Stimulated activated CD4-positive, alpha-beta T cell treated with anti-CD3 and anti-CD28 coated beads, TNF-alpha, amount 100 ng/mL, for 48 hours (primary cell): ENCODE results near the gene FBLN1.
"Not testable (repeated sequence)": the region's sequence is repeated elsewhere in the genome, so short reads cannot be mapped to it uniquely, and the experiment has no call there.

Source experiments
- DNase-seq, 3 donors: peaks; one replicate each; pipeline ENCODE4 v3.0.0-alpha.2; 2020; ENCODE audit warnings: low read depth in 3 of 3

Gene FBLN1

DNA sequence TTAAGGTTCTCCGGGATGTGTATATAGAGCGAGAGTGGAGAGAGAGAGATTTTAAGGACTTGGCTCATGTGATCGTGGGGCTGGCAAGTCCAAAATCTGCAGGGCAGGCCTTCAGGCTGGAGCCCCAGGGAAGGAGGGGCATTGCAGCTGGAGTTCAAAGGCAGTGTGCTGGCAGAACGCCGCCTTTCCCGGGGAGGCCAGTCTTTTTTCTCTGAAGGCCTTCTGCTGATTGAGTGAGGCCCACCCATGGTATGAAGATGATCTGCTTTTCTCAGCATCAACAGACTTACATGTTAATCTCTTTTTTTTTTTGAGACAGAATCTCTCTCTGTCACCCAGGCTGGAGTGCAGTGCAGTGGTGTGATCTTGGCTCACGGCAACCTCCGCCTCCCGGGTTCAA is 25.4 kb downstream of the FBLN1 start:
- no peak for DNase-seq

DNA sequence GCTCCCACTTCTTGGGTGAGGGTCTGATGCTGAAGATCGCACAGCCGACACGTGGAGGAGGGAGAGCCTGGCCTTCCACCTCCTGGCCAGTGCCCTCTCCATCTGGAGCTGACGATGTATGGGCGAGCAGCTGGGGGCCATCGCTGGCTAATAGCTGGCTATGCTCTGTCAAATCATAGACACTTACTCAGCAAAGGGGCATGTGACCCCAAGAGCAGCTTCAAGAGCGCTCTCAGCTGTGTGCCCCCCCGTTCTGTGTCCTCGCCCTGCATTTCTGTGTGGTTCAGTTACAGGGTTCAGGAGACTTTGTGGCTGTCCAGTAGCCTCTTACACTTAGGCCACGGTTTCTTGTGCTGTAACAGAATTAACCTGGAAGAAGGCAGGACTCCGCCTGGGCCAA is 26.4 kb downstream of the FBLN1 start:
- no peak for DNase-seq

DNA sequence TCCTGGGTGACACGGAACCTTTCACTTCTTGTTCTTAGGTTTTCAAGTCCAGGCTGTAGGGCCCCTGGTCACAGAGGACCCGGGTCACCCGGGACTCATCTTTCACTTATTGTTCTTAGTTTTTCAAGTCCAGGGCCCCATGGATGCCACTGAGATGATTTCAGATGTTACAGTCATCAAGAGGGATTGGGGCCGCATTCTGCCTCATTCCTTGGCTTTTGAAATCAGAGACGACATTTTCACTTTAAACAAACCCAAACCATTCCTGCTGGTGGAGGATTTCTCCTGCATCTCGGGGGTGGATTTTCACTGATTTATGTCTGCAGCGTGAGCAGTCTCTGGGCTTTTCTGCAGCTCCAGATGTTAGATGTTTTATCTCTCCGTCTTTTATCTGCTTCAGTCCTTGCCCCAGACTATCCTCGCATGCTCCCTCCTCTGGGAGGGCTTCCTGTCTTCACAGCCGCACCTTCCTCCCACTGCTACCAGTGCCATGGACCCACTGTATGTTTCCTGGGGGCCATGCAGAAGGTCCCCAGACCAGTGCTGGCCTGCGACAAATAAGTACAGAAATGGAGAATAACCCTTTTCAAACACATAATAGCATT is 27.4 kb downstream of the FBLN1 start:
- DNase-seq, result no peak

DNA sequence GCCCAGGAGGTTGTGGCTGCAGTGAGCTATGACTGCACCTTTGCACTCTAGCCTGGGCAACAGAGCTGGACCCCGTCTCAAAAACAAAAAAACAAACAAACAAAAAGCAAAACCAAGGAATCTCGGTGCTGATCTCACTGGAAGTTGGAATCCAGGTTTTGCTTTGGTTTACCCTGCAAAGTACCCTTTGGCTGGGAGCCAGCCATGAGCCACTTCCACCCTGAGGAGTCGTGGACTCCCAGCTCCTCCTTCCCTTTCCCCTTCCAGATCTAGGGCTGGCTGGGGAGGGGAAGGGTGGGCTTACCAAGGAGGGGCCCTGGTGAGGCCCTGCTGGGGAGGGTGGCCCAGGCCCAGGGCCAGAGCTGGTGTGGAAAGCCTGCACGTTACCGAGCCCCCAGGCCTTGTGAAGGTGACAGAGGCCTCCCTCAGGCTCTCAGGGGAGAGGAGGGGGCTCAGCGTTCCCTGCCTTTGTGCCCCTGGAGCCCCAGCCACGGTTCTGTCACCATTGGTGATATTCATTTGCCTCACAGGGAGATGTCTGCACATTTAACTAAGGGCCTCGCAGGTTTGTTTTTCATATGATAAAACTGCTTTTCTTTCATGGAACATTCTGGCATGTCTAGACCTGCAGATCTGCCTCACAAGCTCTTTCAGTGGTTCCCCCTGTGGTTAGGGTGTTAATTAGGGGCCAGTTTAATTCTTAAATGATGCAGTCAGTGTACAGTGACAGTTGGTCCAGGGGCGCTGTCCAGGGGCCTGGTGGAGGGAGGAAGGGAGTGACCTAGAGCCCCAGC is 29.0 kb downstream of the FBLN1 start:
- DNase-seq, result no peak

DNA sequence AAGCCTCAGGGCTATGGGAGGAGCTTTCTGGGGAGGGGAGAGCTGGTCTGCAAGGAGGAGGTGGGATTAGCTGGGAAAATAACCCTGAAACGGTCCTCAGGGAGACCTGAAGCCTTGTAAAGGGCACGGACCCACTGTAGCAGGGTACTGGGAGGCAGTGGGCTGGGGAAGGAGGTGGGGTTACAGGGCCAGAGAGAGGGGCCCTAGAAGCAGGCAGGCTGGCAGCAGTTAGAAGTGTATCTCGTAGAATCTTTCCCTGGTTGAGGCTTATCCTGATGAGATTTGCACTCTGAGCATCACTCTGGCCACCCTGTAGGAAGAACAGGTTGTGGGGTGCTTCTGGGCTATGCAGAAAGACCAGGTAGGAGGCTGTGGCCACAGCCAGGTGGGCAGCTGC is 29.6 kb downstream of the FBLN1 start:
- no peak for DNase-seq

DNA sequence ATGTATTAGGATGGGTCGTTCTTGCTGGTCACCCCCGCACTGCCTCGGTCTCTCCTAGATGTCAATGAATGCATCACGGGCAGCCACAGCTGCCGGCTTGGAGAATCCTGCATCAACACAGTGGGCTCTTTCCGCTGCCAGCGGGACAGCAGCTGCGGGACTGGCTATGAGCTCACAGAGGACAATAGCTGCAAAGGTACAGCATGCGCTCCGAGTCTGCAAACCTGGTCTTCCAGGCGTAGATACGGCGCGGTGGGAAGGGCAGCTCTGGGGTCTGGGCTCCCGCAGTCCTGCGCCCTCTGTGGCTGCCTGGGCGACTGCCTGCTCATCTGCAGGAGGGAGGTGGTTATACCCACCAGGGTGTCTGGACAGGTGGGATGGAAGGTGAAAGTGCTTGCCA is 31.0 kb downstream of the FBLN1 start:
- DNase-seq, result no peak

DNA sequence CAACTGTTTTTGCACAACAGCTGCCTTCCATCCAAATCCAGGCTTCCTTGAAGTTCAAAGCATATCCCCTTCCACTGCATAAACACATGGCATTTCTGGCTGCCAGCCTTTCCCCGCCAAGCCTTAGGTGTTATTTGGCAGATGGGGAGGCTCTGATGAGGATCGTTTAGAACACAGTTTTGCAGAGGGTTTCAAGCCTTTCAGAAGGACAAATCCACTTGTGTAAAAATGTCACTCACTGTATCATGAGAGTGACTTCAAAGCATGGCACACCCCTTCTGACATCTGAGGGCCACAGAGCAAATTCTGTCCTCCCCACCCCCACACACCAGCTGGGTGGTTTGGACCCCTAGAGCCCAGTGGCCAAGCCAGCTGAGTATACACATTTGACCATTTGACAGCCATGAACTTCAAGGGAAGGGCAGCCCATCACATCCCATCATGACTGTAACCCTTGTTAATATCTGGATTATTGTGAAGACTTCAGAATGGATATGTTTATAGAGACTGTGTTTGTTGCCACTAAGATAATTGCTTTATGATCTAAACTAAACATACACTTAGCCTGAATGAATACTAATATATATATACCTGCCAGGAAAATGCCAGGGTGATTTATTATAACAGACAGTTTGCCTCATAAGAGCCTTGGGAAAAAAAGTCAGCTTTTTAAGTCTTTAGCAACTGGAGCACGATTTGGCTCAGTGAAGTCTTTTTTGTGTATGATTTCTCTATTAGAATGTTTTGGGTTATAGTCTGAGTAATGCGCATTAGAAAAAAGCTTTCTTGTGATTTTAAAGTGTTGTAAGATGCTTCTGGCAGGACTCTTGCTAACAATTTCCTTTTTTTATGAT is 31.9 kb downstream of the FBLN1 start:
- no peak for DNase-seq

DNA sequence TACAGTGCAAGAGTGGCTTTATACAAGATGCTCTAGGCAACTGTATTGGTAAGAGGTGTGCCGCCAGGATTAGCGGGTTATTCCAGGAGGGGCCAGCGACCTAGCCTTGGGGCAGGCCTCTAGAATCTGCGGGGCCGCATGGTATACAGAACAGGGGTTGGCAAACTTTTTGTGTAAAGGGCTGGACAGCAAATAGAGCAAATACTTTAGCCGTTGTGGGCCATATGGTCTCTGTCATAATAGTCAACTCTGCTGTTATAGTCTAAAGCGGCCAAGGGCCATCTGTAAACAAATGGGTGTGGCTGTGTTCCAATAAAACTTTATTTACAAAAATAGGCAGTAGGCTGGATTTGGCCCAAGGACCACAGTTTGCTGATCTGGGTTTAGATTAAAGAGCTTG is 32.6 kb downstream of the FBLN1 start:
- no peak for DNase-seq

DNA sequence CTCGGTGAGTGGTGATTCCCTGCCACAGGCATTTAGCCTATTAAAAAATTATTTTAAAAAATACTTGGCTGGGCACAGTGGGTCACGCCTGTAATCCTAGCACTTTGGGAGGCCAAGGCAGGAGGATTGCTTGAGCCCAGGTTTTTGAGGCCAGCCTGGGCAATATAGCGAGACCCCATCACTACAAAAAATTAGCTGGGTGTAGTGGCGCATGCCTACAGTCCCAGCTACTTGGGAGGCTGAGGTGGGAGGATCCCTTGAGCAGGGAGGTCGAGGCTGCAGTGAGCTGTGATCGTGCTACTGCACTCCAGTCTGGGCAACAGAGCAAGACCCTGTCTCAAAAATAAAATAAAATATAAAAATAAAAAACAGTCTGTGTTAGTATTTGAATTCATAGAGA is 33.2 kb downstream of the FBLN1 start:
- DNase-seq, result not testable (repeated sequence)

DNA sequence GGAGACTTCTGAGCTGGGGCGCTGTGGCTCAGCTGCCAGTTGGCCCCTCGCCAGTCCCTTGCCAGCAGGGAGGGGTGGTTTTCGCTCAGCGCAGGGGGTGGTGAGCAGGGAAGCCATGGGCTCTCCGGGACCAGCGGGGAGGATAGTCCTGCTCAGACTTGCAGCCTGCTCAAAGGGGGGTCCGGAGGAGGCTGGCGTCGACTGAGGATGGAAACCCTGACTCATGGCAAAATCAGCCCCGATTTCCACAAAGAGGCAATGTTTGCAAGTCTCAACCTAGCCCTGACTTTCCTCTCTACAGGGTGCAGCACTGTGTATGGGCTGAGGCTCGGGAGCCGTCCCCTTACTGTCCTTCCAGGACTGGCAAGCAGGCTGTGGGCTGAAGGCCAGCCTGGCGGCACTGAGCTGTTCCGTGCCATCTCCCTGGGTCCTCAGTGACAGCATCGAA is 35.1 kb downstream of the FBLN1 start:
- no peak for DNase-seq

DNA sequence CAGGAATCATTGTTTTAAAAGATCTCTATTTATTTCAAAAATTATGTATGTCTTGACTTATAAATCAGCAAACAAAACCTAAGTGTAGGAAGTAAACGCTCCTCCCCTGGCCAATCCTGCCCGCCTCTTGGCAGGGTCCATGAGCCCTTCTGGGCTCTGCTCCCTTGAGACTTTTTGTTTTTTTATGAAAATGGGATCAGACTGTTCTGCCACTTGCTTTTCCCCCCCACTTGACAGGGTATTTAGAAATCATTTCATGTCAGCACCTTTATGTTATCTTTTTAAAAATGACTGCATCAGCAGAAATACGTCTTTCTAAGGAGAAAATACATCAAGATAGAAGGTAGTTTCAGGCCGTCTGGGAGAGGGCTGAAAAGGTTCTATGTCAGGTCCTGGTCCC is 35.6 kb downstream of the FBLN1 start:
- no peak for DNase-seq

DNA sequence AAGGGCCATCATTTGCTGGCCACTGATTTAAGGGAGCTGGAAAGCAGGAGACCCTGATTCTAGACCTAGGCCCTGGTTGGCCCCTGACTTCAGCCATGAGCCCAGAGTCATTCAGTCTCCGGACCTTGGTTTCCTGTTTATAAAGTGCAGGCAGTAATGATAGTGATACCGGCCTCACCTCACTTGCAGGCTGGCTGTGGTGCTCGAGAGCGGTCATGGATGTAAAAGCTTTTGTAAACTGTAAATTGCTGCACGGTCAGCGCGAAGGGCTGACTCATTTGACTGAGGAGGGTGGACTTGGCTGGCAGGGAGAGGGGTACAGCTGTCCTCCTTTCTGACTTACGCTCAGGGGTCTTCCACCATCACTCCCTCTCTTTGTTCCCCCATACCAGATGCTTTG is 37.4 kb downstream of the FBLN1 start:
- no peak for DNase-seq

DNA sequence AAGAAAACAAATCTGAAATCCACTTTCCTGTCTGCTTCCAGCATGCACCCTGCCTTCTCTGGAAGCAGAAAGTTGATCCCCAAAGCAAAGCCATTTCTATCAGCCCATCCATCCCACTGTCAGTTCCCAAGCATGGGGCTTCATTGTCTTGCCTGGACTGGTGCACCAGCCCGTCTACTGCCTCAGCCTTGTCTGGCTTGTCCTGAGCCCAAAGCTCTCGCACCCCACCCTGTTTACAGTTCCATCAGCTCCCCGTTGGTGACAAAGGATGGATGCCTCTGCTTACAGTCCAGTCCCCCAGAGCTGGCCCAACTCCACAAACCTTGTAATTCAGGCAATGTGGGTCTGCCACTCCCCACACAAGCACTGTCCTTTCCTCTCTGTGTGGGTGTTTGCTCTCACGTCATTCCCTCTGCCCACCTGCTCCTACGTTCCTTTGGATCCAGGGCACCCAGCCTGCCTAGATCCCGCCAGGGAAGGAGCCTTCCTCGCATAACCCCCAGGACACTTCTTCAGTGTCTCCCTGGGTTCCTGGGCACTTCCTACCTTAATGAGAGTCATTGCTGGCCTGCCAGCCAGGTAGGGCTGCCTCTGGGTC is 38.8 kb downstream of the FBLN1 start:
- DNase-seq, result no peak

DNA sequence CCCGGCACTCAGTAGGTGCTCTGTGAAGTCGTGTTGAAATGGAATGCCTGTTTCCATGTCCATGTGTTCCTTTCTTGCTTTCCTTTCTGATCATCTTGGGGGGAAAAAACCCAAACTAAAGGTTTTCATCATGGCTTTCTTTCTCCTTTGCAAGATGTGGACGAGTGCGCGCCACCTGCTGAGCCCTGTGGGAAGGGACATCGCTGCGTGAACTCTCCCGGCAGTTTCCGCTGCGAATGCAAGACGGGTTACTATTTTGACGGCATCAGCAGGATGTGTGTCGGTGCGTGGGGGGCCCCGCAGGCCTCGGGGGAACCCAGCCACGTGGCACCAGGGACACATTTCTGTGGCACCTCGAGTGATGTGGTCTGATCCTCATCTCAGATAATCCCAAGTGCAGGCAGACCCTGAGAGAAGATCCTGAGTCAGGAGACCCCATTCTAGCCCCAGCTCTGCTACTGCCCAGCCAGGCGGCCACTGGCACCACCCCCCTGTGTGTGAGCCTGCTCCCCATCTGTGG is 39.4 kb downstream of the FBLN1 start:
- no peak for DNase-seq

DNA sequence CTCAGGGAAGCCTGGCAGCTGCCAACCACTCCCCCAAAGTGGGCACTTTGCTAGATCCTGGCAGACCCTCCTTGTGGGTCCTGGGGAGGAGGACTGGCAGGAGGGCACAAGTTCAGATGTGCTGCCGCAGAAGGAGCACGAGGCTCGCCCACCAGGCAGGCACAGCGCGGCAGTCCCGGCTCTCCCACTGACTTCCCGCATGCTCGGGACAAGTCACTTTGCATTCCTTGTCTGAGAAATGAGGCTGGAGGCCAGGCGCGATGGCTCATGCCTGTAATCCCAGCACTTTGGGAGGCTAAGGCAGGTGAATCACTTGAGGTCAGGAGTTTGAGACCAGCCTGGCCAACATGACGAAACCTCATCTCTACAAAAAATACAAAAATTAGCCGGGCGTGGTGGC is 40.1 kb downstream of the FBLN1 start:
- not testable (repeated sequence) for DNase-seq

DNA sequence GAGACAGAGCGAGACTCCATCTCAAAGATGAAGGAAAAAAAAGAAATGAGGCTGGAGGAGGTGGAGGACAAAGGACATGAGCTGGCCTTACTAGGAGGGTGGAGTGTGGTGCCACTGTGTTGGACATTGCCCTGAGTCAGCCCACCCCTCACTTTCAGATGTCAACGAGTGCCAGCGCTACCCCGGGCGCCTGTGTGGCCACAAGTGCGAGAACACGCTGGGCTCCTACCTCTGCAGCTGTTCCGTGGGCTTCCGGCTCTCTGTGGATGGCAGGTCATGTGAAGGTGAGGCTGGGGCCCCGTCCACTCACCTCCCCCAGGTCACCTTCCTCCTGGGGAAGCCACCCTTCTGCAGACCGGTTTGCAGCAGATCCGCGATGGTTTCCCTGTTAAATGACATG is 40.6 kb downstream of the FBLN1 start:
- no peak for DNase-seq

DNA sequence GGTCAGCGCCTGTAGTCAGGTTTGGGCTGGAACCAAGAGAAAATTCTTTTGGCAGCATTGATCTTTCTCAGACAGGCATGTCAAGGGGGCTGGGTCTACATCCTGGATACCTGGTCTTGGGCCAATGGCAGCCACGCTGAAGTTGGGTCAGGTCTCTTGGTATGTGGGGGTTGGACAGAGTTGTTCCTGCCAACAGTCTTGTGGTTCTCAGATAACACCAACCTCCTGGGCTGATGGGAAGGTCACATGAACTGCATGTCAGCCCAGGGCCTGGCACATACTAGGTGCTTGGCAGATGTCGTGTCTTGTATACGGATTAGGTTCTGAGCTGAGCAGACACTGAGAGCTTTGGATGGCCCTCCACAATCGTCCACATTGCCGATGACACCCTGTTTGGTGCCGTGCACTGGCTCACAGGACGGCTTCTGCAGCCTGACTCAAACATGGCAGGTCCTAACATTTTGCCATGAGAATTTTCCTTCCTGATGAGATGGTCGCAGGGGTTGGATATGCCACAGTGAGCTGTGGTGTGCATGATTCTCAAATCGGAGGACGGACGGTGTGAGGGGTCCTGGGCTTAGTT is 42.0 kb downstream of the FBLN1 start:
- no peak for DNase-seq

DNA sequence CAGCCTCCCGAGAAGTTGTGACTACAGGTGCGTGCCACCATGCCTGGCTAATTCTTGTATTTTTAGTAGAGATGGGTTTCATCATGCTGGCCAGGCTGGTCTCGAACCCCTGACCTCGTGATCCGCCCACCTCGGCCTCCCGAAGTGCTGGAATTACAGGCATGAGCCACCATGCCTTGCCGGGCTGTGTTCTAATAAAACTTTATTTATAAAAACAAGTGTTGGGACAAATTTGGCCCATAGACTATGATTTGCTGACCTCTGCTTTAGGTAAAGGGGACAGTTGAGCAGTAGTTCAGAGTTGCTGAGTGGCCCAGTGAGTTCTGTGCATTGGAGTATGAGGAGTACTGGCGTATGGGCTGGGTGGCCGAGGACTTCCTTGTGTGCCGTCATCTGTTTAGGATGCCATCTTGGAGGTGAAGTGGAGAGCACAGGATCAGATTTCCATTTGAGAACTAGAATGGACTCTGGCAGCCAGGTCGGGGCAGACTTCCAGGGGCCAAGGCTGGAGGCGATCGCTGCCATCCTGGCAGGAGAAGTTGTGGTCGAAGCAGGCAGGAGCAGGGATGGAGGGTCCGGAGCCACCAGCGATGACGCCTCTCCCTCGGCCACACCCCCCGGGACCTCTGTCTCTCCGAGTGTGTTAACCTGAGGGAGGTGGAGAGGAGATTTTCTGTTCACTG is 43.8 kb downstream of the FBLN1 start:
- DNase-seq, result no peak

DNA sequence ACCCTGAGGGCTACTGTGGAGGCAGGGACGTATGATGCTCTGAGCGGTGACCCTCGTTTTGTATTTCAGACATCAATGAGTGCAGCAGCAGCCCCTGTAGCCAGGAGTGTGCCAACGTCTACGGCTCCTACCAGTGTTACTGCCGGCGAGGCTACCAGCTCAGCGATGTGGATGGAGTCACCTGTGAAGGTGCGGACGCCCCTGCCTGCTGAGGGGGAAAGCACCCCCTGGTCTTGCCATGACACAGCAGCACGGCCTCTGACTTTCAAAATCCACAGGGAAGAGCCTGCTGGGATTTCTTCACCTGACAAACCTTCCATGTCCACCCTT is 44.3 kb downstream of the FBLN1 start:
- no peak for DNase-seq

DNA sequence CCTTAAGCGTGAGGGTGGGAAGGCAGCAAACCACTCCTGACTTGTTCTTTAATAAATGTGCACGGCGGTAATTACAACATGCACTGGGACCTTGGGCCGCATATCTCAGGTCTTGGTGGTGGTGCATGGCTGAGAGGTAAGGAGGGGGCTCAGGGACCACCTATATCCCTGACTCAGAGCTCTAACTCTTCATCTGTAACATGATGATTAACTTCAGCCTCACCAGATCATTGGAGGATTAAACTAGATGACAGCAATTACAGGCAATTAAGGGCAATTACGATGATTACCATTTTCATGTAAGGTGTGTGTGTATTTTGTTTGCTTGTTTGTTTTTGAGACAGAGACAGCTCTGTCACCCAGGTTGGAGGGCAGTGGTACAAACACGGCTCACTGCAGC is 45.0 kb downstream of the FBLN1 start:
- DNase-seq, result no peak

DNA sequence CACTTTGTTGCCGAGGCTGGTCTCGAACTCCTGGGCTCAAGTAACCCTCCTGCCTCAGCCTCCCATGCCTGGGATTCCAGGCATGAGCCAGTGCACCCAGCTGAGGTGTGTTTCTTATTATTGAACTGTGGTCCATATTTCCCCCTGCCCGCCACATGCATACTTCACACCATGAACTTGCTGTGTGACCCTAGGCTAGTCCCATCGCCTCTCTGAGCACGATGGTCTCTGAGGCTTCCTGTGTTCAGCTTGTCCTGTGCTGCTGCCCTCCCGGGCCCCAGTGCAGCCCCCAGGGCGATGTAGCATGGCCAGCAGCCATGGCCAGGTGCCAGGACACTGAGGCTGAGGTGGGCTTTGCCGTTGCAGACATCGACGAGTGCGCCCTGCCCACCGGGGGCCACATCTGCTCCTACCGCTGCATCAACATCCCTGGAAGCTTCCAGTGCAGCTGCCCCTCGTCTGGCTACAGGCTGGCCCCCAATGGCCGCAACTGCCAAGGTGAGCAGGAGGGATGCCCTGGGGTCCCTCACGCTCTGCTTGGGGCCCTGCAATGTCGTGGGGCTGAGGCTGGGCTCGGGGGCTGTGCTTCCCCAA is 45.7 kb downstream of the FBLN1 start:
- DNase-seq, result no peak
